HCT116 (cell line): Measurements from ENCODE around the gene HBM. TPM values are rescaled to one million over a fixed set of nuclear protein-coding genes. Genes with fewer than 3 reads are reported as not detected.

Experiments used
- ATAC-seq: fragments of 200-7000 bp; cut with Tn5 transposase; 2 replicates; pipeline ENCODE4 v1.9.1; 2020; ENCODE audit warnings: mild to moderate bottlenecking, moderate library complexity
- BruUV-seq: library from RNA; stranded (reverse); fragments of 400-500 nt; replicated peaks from 2 replicates; lab custom pipeline; 2021; lab: Mats Ljungman, UMichigan
- CTCF ChIA-PET: fragments of 300-600 bp; sonication (Branson Sonifier 250); formaldehyde crosslinking; loops from one replicate; lab custom pipeline; 2021; ENCODE audit warnings: antibody characterized with exemption; lab: Charles Lee
- POLR2A ChIA-PET: fragments of 300-600, 350-600 bp; sonication (Branson Sonifier 250); formaldehyde crosslinking; loops from one replicate; lab custom pipeline; 2021; ENCODE audit warnings: antibody characterized with exemption; lab: Charles Lee
- RAD21 ChIA-PET, 2 experiments: fragments of 300-600 bp; sonication (Branson Sonifier 250); formaldehyde crosslinking; loops; one replicate each; lab custom pipeline; 2023; ENCODE audit warnings: low total read pairs in 2 of 2; ENCODE audit not compliant: uncharacterized antibody in 2 of 2, unreplicated experiment in 2 of 2, low non-redundant PET in 1 of 2; lab: Charles Lee
- DNase-seq: peaks from one replicate; pipeline ENCODE4 v3.0.0-alpha.2; 2010; ENCODE audit warnings: low read depth, low spot score
- H2AFZ ChIP-seq: fragments of 200-600 bp; shearing (Covaris generic), sonication (generic); 2 replicates; pipeline ENCODE4 v1.6.1; 2017; ENCODE audit warnings: low read depth, mixed run types, mixed read lengths, antibody characterized with exemption, low read length; ENCODE audit not compliant: poor library complexity, severe bottlenecking
- H3K27ac ChIP-seq: 2 replicates; pipeline ENCODE4 v1.5.1; 2012; ENCODE audit warnings: low read depth, low read length
- H3K27me3 ChIP-seq: fragments of 200-600 bp; sonication (generic); 2 replicates; pipeline ENCODE4 v1.6.1; 2016; ENCODE audit warnings: mixed run types, low read length, mixed read lengths; ENCODE audit not compliant: insufficient read depth
- H3K36me3 ChIP-seq, 2 experiments: fragments of 200-500 bp in 1 of 2; fragments of 200-600 bp in 1 of 2; sonication (Bioruptor generic) in 1 of 2; sonication (generic) in 1 of 2; 2 replicates each; pipeline versions ENCODE4 v1.5.1 to v1.6.1; 2014 to 2016; ENCODE audit warnings: low read length in 2 of 2, inconsistent platforms in 1 of 2, mixed read lengths in 1 of 2, mixed run types in 1 of 2; ENCODE audit not compliant: insufficient read depth in 2 of 2, control insufficient read depth in 1 of 2
- H3K4me1 ChIP-seq, 2 experiments: fragments of 200-600 bp in 1 of 2; sonication (generic) in 1 of 2; 2 replicates each; pipeline versions ENCODE4 v1.5.1 to v1.6.1; 2012 to 2017; ENCODE audit warnings: low read length in 2 of 2, inconsistent platforms in 1 of 2, mild to moderate bottlenecking in 1 of 2, mixed read lengths in 1 of 2, mixed run types in 1 of 2, moderate library complexity in 1 of 2; ENCODE audit not compliant: insufficient read depth in 2 of 2, control insufficient read depth in 1 of 2
- H3K4me2 ChIP-seq: fragments of 200-600 bp; sonication (generic); 2 replicates; pipeline ENCODE4 v1.6.1; 2017; ENCODE audit warnings: mixed run types, low read length, mixed read lengths
- H3K4me3 ChIP-seq, 2 experiments: fragments of 200-600 bp in 1 of 2; sonication (generic) in 1 of 2; replicated peaks in 1 of 2; 2 replicates each; pipeline ENCODE4 v1.5.1; 2011 to 2016; ENCODE audit warnings: low read length in 2 of 2, control low read depth in 1 of 2, low read depth in 1 of 2, mild to moderate bottlenecking in 1 of 2, mixed read lengths in 1 of 2, mixed run types in 1 of 2
- H3K79me2 ChIP-seq: fragments of 200-600 bp; sonication (generic); 2 replicates; pipeline ENCODE4 v1.6.1; 2017; ENCODE audit warnings: mild to moderate bottlenecking, mixed run types, low read length, moderate library complexity, mixed read lengths; ENCODE audit not compliant: insufficient read depth
- H3K9ac ChIP-seq: fragments of 200-600 bp; sonication (generic); 2 replicates; pipeline ENCODE4 v1.6.1; 2016; ENCODE audit warnings: low read length, mixed read lengths
- H3K9me2 ChIP-seq: fragments of 200-600 bp; sonication (generic), shearing (Covaris generic); 2 replicates; pipeline ENCODE4 v1.6.1; 2017; ENCODE audit warnings: mixed run types, mild to moderate bottlenecking, moderate library complexity; ENCODE audit not compliant: insufficient read depth
- H3K9me3 ChIP-seq, 2 experiments: fragments of 200-500 bp in 1 of 2; fragments of 200-600 bp in 1 of 2; sonication (Bioruptor generic) in 1 of 2; sonication (generic) in 1 of 2; 2 replicates each; pipeline ENCODE4 v1.6.1; 2014 to 2017; ENCODE audit warnings: low read length in 2 of 2, mixed read lengths in 2 of 2, inconsistent platforms in 1 of 2, low read depth in 1 of 2, mild to moderate bottlenecking in 1 of 2, mixed run types in 1 of 2, moderate library complexity in 1 of 2; ENCODE audit not compliant: control insufficient read depth in 1 of 2, insufficient read depth in 1 of 2
- H4K20me1 ChIP-seq: fragments of 200-600 bp; sonication (generic), shearing (Covaris generic); 2 replicates; pipeline ENCODE4 v1.6.1; 2017; ENCODE audit warnings: mixed run types, mild to moderate bottlenecking, moderate library complexity; ENCODE audit not compliant: insufficient read depth
- CBX3 ChIP-seq: IDR thresholded peaks from 2 replicates; pipeline ENCODE4 v1.6.1; 2012; ENCODE audit warnings: low read depth
- CEBPB ChIP-seq: IDR thresholded peaks from 2 replicates; pipeline ENCODE4 v1.6.1; 2012; ENCODE audit warnings: low read depth
- EGR1 ChIP-seq: IDR thresholded peaks from 2 replicates; pipeline ENCODE4 v1.6.1; 2012; ENCODE audit warnings: low read depth
- ELF1 ChIP-seq: IDR thresholded peaks from 2 replicates; pipeline ENCODE4 v1.6.1; 2012; ENCODE audit warnings: low read depth, borderline replicate concordance
- EZH2 ChIP-seq: fragments of 200-600 bp; sonication (generic); IDR thresholded peaks from 2 replicates; pipeline ENCODE4 v1.6.1; 2017; ENCODE audit warnings: antibody characterized with exemption, mixed run types
- EZH2phosphoT487 ChIP-seq: fragments of 200-600 bp; IDR thresholded peaks from 2 replicates; pipeline ENCODE4 v1.6.1; 2018; ENCODE audit warnings: antibody characterized with exemption, borderline replicate concordance
- JUND ChIP-seq: IDR thresholded peaks from 2 replicates; pipeline ENCODE4 v1.6.1; 2012
- POLR2AphosphoS5 ChIP-seq: IDR thresholded peaks from 2 replicates; pipeline ENCODE4 v1.6.1; 2011; ENCODE audit warnings: mild to moderate bottlenecking, low read depth, low read length, moderate library complexity
- RAD21 ChIP-seq: IDR thresholded peaks from 2 replicates; pipeline ENCODE4 v1.6.1; 2012; ENCODE audit warnings: low read depth, mild to moderate bottlenecking
- REST ChIP-seq: IDR thresholded peaks from 2 replicates; pipeline ENCODE4 v1.6.1; 2012; ENCODE audit warnings: low read depth
- SP1 ChIP-seq: IDR thresholded peaks from 2 replicates; pipeline ENCODE4 v1.6.1; 2012; ENCODE audit warnings: low read depth
- TCF7L2 ChIP-seq: IDR thresholded peaks from 2 replicates; pipeline ENCODE4 v1.7.0; 2011; ENCODE audit warnings: borderline replicate concordance, inconsistent platforms; ENCODE audit not compliant: insufficient read depth, insufficient read length; ENCODE audit errors: extremely low read depth
- YY1 ChIP-seq: IDR thresholded peaks from 2 replicates; pipeline ENCODE4 v1.6.1; 2011; ENCODE audit warnings: low read length, low read depth, moderate library complexity, mild to moderate bottlenecking; ENCODE audit not compliant: insufficient replicate concordance; ENCODE audit errors: extremely low read depth
- ZFX ChIP-seq: fragments of 450-650 bp; IDR thresholded peaks from 2 replicates; pipeline ENCODE4 v1.6.1; 2017
- ZNF274 ChIP-seq: fragments of 200-500 bp; sonication (Bioruptor generic); IDR thresholded peaks from 2 replicates; pipeline ENCODE4 v1.6.1; 2014; ENCODE audit warnings: mild to moderate bottlenecking, low read depth, low read length, inconsistent platforms
- intact Hi-C: fragments of 100-400 bp; cut with micrococcal nuclease; formaldehyde crosslinking; loops from 2 replicates; pipeline ENCODE4 v1.10.0; 2022
- total RNA-seq: library from RNA; stranded (reverse); gene quantifications from one replicate; pipeline ENCODE4 v1.2.1, GENCODE V29; 2021; ENCODE audit not compliant: unreplicated experiment
- TF ChIP-seq, protein P1 (sequence below): IDR thresholded peaks from 2 replicates; pipeline ENCODE4 v1.6.1; 2011; ENCODE audit warnings: mild to moderate bottlenecking, low read length, moderate library complexity; ENCODE audit not compliant: insufficient replicate concordance; ENCODE audit errors: extremely low read depth
- TF ChIP-seq, protein P2 (sequence below), 3 experiments: fragments of 200-600 bp in 1 of 3; sonication (generic) in 1 of 3; IDR thresholded peaks in 2 of 3; conservative IDR thresholded peaks in 1 of 3; 2 replicates each; pipeline ENCODE4 v1.5.1; 2012 to 2017; ENCODE audit warnings: low read depth in 2 of 3, low read length in 2 of 3, antibody characterized with exemption in 1 of 3, borderline replicate concordance in 1 of 3, control low read depth in 1 of 3, mild to moderate bottlenecking in 1 of 3, mixed read lengths in 1 of 3, mixed run types in 1 of 3, moderate library complexity in 1 of 3; ENCODE audit not compliant: insufficient read depth in 1 of 3

The HBM gene
- total RNA-seq, 1 experiment from 2014 or later: not detected

DNA sequence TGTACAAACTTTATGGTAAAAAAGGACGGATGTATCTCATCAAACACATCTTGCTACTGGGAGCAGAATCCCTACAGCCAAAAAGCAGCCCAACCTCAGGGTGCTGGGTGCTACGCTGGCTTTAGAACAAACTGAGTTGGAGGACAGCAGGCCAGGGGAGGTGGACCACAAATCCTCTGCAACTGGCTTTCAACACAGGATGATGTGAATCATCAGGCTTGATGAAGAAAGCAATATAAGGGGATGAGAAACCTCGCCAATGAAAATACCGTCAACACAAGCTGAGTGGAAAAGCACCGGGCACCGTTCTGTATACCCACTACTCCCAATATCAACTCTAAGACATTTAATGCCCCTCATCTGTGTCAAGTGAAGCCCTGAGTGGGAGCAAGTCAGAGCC lies 28.7 kb downstream of the HBM start:
- Histone ChIP-seq H3K4me2 (no peak overlapping the region), H3K9ac (no peak overlapping the region), H3K4me1 (no peaks in the 10 kb centered on the region), H3K9me3 (no peaks in the 10 kb centered on the region), H3K36me3 (peaks cover 7 to 13% of the 10 kb centered on the region in 2 experiments), H2AFZ (no peak overlapping the region), H3K27me3 (no peaks in the 10 kb centered on the region), H3K9me2 (no peaks in the 10 kb centered on the region), H3K79me2 (no peaks in the 10 kb centered on the region), H4K20me1 (no peaks in the 10 kb centered on the region), H3K27ac (no peak overlapping the region), H3K4me3 (no peak overlapping the region)
- TF ChIP-seq CEBPB: no peak
- TF ChIP-seq POLR2AphosphoS5: no peak
- TF ChIP-seq ZFX: no peak
- TF ChIP-seq, protein P1, sequence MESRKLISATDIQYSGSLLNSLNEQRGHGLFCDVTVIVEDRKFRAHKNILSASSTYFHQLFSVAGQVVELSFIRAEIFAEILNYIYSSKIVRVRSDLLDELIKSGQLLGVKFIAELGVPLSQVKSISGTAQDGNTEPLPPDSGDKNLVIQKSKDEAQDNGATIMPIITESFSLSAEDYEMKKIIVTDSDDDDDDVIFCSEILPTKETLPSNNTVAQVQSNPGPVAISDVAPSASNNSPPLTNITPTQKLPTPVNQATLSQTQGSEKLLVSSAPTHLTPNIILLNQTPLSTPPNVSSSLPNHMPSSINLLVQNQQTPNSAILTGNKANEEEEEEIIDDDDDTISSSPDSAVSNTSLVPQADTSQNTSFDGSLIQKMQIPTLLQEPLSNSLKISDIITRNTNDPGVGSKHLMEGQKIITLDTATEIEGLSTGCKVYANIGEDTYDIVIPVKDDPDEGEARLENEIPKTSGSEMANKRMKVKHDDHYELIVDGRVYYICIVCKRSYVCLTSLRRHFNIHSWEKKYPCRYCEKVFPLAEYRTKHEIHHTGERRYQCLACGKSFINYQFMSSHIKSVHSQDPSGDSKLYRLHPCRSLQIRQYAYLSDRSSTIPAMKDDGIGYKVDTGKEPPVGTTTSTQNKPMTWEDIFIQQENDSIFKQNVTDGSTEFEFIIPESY: no peak
- no peak for TF ChIP-seq YY1
- TF ChIP-seq, protein P2, sequence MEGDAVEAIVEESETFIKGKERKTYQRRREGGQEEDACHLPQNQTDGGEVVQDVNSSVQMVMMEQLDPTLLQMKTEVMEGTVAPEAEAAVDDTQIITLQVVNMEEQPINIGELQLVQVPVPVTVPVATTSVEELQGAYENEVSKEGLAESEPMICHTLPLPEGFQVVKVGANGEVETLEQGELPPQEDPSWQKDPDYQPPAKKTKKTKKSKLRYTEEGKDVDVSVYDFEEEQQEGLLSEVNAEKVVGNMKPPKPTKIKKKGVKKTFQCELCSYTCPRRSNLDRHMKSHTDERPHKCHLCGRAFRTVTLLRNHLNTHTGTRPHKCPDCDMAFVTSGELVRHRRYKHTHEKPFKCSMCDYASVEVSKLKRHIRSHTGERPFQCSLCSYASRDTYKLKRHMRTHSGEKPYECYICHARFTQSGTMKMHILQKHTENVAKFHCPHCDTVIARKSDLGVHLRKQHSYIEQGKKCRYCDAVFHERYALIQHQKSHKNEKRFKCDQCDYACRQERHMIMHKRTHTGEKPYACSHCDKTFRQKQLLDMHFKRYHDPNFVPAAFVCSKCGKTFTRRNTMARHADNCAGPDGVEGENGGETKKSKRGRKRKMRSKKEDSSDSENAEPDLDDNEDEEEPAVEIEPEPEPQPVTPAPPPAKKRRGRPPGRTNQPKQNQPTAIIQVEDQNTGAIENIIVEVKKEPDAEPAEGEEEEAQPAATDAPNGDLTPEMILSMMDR (IDR thresholded peaks at IDR 0.05 in 2 of 3, conservative IDR thresholded peaks at IDR 0.05 in 1 of 3; ENCODE audit: borderline replicate concordance in 1 of 3, insufficient read depth in 1 of 3, low read depth in 2 of 3, low read length in 2 of 3): no peak
- no peak for TF ChIP-seq ZNF274
- TF ChIP-seq REST: no peak
- TF ChIP-seq RAD21: no peak
- TF ChIP-seq EZH2phosphoT487: no peak
- no peak for TF ChIP-seq SP1
- TF ChIP-seq CBX3: no peak
- TF ChIP-seq TCF7L2: no peak
- no peak for TF ChIP-seq EZH2
- TF ChIP-seq JUND: no peak
- TF ChIP-seq ELF1: no peak
- no peak for TF ChIP-seq EGR1
- DNase-seq (no peak), ATAC-seq (no peak)
- ChIA-PET POLR2A (no interaction called here), RAD21 (no interaction called here), CTCF (interaction anchor here (0.6 kb wide), 1 partner anchor 254 kb away, joined by 3 read pairs; no protein-coding TSS in a partner anchor)
- BruUV-seq: no TSS peak
- intact Hi-C loops: no loop called here
